GM12874 (cell line): Measurements from ENCODE around the gene KBTBD8.

Experiments used
- CTCF ChIP-seq: IDR thresholded peaks from 2 replicates; pipeline ENCODE4 v1.5.1; 2011; ENCODE audit warnings: low read depth, mild to moderate bottlenecking, control low read depth, low read length, moderate library complexity; ENCODE audit not compliant: insufficient read depth

Gene KBTBD8

GRCh38 chr3:67009716-67010115 is 11.6 kb downstream of the KBTBD8 start:
- TF ChIP-seq CTCF = no peak

GRCh38 chr3:67011414-67012131 is 13.5 kb downstream of the KBTBD8 start:
- TF ChIP-seq CTCF = no peak

- no peak for TF ChIP-seq CTCF
Measured at GRCh38 chr3:67012564-67012963, 14.5 kb downstream of the KBTBD8 start.

- no peak for TF ChIP-seq CTCF
Measured at GRCh38 chr3:67015702-67016484, 17.8 kb downstream of the KBTBD8 start.

GRCh38 chr3:67016522-67017080 is 18.5 kb downstream of the KBTBD8 start:
- no peak for TF ChIP-seq CTCF

GRCh38 chr3:67017211-67017610 is 19.1 kb downstream of the KBTBD8 start:
- TF ChIP-seq CTCF = no peak

- no peak for TF ChIP-seq CTCF
Measured at GRCh38 chr3:67018105-67018788, 20.1 kb downstream of the KBTBD8 start.
